D721Med (cell line): ENCODE results near the gene PLEKHG1.

Experiments
- DNase-seq: peaks from one replicate; pipeline ENCODE4 v3.0.0; 2011; ENCODE audit warnings: low spot score; ENCODE audit not compliant: insufficient read length
- FAIRE-seq: peaks from 2 replicates; lab custom pipeline; 2011; peaks lifted over from hg19 to GRCh38; lab: Jason Lieb, UNC
- CTCF ChIP-seq: IDR thresholded peaks from 2 replicates; pipeline ENCODE4 v1.5.1; 2012; ENCODE audit warnings: mild to moderate bottlenecking, control low read depth; ENCODE audit not compliant: insufficient read depth; ENCODE audit errors: missing control alignments

PLEKHG1 gene

GRCh38 chr6:150579611-150580010 is 20.1 kb upstream of the PLEKHG1 start:
- DNase-seq (no peak), FAIRE-seq (no peak)
- no peak for TF ChIP-seq CTCF

DNA sequence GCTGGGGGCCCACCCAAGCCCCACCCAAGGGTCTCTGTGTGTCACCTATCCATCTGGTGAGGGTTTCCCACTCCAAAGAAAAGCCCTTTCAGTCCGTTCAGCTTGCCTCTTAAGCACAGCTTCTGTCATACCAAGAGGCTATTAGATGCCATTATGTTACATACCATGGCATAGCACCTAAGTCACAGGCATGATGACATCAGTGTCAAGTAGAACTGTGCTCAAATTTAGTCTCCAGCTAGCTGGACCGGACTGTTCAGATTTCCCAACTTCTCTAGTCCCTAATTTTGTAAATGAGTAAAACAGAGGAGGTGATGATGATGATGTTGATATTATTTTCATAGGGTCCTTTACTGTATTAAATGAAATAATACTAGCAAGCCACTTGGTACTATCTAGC is 19.2 kb upstream of the PLEKHG1 start:
- TF ChIP-seq CTCF: no peak
- DNase-seq: no peak
- FAIRE-seq: no peak

DNA sequence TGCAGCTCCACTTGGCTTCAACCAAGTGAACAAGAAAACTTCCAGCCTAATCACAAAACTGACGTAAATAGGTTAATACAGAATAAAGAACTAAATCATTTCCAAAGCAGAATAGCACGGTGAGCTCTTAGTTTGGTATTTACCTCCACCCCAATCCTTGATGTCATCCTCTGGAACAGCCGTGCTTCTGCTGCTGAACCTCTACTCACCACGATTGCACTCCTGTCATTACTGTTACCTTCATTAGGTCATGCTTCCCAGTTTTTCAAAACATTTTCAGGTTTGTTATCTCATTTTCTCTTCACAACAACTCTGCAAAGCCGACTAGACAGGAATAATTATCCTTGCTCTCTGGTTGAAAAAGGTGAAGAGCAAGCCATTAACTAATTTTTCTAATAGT is 15.6 kb upstream of the PLEKHG1 start:
- TF ChIP-seq CTCF: no peak
- no peak for FAIRE-seq

GRCh38 chr6:150584596-150584995 is 15.1 kb upstream of the PLEKHG1 start:
- FAIRE-seq (no peak), DNase-seq (no peak)
- TF ChIP-seq CTCF: no peak

More for the DNA sequence above, 15.6 kb upstream of the PLEKHG1 start:
- DNase-seq: no peak

- FAIRE-seq (no peak), DNase-seq (no peak)
- TF ChIP-seq CTCF: no peak
Measured at GRCh38 chr6:150586850-150587359, 12.8 kb upstream of the PLEKHG1 start.

DNA sequence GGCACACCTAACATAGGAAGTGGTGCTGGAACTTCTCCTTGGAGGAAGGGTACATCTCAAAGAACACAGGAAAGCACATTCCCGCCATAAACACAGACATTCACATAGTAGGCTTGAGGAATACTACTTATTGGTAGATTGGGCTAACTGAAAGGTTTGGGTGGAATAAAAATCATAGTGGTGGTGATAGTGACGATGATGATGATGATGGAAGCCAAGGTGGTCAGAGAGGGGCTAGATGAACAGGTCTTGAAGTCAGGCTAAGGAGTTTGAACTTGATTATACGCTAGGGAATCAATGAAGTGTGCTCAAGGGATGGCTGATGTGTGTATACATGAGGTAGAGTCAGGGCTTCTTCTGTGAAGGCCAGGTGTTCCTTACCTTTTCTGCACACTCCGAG is 12.0 kb upstream of the PLEKHG1 start:
- TF ChIP-seq CTCF: no peak
- no peak for DNase-seq
- FAIRE-seq: no peak

DNA sequence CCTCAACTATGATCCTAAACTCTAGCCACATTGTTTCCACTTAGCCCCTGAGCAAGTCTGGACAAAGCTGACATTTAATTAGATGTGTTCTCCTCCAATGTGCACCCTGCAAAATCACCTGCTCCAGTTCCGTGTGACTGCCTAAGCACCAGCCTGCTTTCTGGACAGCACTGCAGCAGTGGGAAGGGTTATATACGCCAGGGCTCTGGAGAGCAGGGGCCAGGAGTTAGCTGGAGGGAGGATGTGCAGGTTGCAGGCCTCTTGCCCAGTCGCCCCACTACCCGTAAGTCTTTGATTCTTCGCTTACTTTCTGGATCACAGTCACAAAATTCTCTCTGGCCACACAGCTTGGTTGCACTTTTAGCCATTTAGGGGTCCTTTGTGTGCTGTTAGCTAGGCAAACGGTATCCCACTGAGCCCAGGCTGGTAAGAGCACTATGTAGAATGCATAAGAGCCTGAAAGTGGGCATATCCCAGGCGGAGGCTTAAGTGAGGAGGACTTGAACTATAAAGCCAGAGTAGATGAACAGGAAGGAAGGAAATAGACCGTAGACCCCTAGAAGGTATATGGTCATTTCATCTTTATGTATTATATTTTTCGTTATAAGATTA is 10.7 kb upstream of the PLEKHG1 start:
- DNase-seq (no peak), FAIRE-seq (no peak)
- TF ChIP-seq CTCF: no peak
